HT-29 (cell line): ENCODE results near the gene NOL7. TPM values are rescaled to one million over a fixed set of nuclear protein-coding genes. Genes with fewer than 3 reads are reported as not detected.
A peak's percentile ranks its signal among the peaks of the same experiment; 100 is the strongest.

Experiments
- DNase-seq: peaks from one replicate; pipeline ENCODE4 v3.0.0-alpha.2; 2015; ENCODE audit warnings: low spot score
- total RNA-seq: library from RNA; depleted of rRNA; stranded (reverse); fragments of >200 nt; shearing (Covaris generic); gene quantifications from 2 replicates; pipeline ENCODE4 v1.2.3, GENCODE V29; 2014

The NOL7 gene
- total RNA-seq, 1 experiment from 2014 or later, result 54.9 TPM

DNA sequence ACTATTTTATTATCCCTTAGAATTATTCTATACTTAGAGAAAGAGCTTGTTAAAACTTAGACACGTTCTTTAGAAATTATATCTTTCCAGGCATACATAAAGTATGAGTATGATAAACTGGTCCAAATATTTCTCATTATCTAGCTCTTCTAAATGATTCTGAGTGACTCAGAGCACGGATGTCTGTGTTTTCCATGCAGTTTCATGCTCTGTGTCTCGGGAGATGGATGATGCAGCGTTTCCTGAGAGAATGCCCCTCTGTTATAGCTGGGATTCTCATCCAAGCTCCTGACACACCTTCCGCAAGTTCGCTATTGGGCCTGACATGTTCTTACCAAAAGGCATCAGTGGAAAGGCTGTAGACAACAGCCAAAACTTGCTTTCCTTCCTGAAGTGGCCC lies 21.4 kb upstream of the NOL7 start:
- no peak for DNase-seq

DNA sequence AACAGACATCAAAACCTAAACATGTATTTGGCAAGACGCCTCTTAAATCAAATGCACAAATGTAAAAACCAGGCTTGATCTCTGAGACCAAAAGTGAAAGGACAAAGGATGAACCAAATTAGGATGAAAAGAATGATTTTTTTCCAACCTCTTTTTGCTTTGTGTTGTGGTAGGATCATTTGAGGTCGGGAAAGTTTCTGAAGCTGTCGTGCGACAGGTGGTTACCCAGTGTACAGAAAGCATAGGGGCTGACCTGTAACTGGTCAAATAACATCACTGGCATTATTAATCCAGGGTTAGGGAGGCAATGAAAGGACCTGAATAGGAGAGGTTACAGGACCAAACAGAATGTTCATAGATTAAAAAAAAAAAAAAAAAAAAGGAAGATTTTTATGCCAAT lies 18.1 kb upstream of the NOL7 start:
- no peak for DNase-seq

DNA sequence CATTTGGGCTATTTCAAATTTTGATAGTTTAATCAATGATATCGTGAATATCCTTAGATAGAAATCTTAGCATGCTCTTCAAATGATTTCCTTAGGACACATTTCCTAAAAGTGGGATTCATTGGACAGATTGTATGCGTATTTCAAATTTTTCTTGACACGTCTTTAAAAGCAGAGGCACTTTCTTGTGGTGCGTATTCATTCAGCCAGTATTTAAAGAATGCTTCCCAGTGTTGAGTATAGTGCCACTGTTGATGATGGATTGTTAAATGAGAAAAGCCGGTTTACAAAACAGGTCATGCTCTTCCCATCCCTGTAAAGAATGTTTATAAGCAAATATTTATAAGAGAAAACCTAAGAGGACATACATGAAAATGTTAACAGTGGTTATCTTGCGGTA lies 15.1 kb upstream of the NOL7 start:
- no peak for DNase-seq

DNA sequence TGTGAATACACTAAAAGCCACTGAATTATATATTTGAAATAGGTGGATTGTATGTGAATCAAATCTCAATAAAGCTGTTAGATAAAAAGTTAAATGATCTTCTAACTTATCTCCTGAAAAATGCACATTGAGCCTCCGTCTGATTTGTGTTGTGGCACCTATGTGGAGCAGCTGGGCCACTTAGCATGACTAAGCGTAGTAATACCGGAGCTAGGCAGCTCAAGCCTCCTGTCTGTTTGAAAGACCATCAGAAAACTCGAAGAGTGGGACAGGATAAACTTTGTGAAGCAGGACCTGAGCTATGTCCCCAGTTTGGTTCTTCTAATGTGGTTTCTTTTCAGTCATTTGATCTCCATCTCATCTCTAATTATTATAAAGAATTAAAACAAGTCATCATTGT lies 11.0 kb upstream of the NOL7 start:
- no peak for DNase-seq

DNA sequence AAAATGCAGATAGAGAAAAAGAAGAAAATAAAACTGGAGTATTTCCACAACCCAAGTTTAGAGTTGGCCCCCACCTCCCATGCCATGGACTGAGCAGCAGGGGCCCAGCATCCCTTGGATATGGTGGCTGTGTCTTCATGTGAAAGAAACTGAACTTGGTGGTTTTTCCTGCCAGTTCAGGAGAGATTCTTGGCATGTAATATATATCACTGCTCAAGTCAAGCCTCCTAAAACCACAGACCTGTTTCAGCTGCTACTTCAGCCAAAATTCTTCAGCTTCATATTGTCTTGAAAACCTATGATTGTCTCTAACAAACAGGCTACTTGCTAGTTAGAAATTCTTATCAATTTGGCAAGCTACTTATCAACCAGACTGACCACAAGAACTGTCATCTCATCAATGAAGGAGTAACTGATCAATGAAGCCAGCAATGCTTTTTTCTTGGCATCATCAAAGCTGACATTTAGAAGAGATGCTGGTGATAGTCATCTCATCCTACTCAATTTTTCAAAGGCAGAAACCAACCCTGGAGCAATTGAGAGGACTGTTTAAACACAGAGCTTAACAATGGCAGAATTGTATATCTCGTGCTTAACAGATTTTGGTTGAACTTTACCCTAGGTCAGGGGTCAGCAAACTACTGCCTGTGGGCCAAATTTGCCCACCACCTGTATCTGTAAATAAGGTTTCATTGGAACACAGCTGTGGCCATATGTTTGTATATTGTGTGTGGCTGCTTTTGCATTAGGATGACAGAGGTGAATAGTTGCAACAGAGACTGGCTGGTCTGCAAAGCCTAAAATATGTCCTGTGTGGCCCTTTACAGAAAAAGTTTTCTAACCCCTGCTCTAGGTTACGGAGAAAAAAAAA lies 10.4 kb upstream of the NOL7 start:
- no peak for DNase-seq

DNA sequence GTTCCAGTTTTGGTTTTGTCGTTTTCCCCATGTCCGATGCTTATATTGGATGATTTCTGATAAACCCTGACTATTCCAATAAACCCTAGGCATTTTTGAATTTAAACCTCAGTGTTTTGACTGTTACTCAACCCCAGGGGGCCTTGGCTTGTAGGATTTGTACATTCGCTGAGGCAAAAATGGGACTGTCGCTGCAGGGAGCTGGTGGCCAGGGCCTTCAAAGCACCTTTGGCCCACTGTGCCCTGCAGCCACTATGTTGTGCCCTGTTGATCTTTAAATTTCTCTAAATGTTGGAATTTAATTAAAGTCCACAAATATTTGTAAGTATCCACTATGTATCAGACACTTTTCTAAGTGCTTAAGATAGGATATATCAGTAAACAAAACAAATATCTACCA lies 9.5 kb upstream of the NOL7 start:
- DNase-seq, result no peak

DNA sequence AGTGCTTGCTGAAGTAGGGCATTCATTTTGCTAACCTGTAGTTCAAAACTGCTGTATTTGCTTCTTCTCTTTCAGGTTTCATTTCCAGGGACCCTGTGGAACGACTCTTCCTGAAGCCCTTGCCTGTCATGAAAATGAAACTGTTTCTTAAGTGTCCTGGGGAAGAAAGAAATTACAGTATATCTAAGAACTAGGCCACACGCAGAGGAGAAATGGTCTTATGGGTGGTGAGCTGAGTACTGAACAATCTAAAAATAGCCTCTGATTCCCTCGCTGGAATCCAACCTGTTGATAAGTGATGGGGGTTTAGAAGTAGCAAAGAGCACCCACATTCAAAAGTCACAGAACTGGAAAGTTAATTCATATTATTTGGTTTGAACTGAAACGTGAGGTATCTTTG lies 3.4 kb upstream of the NOL7 start:
- no peak for DNase-seq

DNA sequence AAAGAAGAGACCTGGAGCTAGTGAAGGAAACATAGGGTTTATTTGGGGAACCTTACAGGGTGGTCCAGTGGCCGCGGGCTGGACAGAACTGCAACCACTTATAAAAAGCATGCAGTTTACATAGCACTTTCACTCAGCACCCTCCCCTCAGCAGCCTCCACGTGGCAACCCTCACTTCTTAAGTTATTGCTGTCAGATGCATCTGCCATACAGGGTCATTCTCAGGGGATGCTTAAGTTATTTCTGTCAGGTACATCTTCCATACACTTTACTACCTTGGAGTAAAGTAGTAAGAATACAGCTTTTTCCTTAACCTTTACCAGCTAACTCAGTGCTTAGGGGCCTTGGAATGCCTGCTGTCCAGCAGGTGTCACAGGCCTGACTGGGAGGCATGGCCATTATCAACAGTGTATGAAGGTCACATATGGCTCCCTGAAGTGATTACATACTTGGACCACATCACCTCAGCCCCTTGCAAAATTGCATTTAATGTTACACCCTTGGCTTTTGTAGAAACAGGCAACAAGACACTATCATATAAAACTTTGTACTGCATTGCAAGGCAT lies 2.0 kb upstream of the NOL7 start:
- no peak for DNase-seq

DNA sequence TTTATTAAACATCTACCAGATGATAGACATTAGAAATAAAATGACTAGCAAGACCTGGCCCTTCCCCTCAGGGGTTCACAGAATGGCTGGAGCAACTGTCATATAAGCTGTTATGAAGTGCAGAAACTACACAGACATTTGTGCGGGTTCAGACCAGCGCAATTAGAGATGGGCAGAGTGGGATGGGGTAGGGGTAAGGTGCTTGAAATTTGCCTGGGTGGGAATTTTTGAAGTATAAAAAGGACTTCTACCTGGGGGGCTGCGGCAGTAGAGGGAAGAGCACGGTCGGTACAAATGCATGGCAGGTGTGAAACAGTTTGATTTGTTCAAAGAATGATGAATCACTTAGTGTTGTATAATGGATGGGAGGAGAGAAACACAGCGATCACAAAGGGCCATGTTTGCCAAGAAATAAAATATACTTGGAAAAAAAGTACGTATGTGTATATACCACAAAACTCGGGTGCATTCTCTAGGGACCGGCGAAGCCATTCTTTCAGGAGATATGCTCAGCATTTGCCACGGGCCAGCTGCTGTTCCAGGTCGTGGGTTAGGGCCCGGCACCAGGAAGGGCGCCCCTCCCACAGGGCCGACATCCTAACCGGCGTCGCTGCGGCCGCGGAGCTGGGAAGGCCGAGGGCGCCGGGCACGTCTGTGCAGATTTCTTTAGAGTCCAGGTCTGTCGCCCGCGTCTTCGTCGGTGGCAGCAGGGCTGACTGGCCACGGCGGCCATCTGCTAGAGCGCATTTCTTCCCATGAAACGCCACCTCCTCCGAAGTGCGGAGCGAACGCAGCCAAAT lies 809 bp upstream of the NOL7 start:
- peak; percentile 74 for DNase-seq

DNA sequence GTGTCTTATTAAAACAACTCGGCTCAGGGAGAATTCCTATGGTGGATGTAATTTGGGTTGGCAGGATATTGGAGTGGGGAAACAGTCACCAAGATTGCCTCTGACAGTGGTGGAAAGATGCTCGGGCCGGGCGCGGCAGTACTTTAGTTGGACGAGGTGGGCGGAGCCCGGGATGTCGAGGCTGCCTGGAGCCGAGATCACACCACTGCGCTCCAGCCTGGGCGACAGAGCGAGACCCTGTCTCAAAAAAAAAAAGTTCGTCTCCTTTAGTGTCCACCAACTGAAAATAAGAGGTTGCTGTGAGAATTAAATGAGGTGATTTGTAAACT lies 621 bp downstream of the NOL7 start:
- peak; percentile 61 for DNase-seq

DNA sequence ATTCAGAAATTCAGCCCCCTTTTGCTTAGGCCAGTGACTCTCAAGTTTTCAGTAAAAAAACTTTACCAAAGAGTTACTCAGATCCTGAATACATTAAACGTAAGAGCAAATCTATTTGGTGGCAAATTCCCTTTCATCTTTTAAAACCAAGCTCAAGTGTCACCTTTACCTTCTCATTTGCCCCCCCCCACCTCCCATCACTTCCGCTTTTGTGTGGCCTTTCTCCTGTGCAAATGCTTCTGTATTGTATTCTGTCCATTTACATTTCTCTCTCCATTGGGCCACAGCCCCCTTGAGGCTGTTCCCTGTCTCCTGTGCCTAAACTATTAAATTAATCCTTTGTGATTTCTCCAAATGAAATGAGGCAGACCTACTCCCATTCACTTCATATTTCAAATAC lies 1.9 kb downstream of the NOL7 start:
- DNase-seq, result no peak

DNA sequence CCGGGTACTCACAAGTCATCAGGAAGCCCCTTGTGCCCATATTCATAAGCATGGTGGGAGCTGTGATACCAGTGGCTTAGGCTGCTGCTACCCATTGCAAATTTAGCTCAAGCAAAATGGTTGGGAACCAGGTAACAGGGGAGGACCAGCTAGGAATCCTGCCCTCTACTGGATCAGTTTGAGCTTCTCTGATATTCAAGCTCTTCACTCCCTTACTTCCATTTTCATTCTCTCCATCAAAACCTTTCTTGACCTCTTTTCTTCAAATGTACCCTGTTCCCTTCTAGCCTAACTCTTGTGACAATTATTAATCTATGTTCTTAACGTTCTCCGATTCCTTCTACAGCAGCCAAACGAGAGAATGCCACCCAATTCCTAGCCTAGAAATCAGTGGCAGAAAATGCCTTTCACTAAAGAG lies 9.7 kb downstream of the NOL7 start:
- peak; percentile 60 for DNase-seq

DNA sequence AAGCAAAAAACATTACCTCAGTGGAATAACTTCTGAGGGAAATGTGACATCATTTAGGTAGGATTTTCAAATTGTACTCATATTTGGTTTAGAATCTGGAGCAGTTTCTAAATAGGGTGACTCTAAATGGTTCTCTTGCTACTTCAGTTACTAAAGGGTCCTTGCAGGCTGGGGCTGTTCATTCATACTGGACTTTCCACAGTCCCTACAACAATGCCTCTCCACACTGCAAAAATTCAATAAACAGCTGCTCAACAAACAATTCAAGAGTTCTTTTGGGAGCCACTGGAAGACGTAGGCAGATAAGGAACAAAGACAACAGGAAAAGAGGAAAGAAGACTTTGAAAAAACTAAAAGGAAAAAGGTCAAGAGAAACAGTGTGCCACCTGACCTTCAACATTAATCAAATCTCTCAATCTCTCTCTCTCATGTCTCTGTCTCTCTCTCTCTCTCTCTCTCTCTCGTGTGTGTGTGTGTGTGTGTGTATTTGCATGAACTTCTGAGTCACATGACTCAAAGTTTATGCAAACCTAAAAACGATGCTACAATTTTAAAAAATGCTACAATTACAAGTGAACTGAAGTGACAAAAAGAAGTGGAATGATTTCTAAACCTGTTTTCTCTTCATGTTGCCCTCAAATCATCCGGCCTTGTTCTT lies 14.5 kb downstream of the NOL7 start:
- DNase-seq, result no peak

DNA sequence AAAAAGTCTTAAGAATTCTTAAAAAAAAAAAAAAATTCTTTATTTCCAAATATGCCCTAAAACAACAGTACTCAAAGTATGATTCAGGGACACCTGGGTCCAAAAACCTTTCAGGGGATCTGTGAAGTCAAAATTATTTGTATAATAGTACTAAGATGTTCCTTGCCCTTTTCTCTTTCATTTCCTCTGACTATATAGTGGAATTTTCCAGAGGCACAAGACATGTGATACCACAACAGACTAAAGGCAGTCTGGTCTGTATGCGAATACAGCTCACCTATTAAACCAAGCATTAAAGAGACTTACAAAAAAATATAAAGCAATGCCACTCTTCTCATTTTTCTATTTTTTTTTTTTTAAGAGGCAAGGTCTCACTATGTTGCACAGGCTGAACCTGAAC lies 15.4 kb downstream of the NOL7 start:
- DNase-seq, result no peak

DNA sequence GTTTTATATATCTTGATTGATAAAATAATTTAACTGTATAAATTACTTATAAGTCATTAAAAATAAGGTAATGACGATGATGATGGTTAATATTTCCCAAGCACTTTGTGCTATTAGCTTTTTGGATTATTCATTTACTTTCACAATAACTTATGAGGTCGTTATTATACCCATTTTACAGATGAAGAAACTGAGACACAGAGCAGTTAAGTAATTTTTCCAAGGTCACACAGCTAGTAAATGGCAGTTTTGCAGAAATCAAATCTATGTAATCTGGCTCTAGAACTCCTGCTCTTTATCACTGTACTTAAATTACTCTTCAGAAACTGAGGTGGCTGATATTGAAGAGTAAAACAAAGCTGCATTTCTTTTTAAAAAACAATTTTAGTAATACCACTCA lies 18.2 kb downstream of the NOL7 start:
- DNase-seq, result no peak

DNA sequence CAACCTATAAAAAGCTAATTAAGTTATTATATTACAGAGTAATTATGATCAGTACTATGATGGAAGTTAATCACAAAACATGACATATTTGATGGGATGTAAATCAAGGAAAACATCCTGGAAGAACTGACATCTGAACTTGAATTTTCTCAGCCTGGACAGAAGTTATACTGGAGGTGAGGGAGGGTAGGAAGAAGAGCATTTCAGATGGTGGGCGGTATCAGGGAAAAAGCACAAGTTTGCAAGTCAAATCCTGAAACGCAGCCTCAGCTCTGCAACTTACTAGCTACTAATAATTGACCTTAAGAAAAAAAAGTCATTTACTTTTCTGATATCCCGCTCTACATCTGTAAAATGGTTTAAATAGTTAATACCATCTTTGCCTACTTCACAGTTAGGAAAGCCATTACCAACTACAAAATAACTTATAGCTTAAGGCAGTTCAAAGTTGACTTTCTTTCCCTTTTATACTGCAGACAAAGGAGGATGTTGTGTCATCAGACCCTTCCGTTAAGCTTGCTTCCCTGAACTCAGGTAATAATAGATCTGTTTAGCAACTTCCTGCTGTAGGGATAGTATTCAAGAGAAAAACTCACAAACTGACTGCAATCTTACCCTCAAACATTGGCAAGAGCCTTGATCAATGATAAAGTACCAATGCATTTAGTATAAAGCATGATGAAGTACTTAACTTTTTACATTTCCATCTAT lies 21.0 kb downstream of the NOL7 start:
- DNase-seq, result no peak

DNA sequence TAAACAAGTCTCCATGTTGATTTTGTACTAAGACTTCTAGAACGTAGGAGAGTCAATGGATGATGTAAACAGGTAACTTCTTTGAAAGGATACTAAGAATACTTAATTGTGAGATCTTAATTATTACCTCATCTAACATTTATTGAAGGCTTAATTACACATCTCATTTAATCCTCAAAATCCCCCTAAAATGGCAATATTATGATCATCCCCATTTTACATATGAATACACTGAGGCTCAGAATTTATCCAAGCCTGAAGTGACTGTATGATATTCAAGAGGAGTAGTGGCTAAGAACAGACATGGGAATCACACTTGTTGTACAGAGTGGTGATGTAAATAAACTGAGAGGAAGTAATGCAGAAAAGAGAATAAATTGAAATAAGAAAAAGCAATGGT lies 22.9 kb downstream of the NOL7 start:
- DNase-seq, result no peak

DNA sequence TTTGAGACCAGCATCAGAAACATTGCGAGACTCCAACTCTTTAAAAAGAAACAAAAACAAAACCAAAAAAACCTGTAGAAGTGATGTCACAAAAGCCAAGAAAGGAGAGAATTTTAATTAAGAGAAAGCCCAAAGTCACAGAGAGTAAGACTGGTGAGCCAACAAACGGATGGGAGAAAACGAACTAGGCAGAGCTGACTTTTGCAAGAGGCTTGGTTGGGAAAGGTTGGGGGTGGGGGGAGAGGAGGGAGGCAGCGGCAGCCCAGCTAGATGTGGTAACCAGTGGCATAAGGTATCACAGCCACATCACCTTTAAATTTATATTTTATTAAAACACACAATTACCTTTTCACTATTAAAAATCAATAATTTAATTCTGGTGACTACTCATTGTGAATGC lies 23.5 kb downstream of the NOL7 start:
- DNase-seq, result no peak

DNA sequence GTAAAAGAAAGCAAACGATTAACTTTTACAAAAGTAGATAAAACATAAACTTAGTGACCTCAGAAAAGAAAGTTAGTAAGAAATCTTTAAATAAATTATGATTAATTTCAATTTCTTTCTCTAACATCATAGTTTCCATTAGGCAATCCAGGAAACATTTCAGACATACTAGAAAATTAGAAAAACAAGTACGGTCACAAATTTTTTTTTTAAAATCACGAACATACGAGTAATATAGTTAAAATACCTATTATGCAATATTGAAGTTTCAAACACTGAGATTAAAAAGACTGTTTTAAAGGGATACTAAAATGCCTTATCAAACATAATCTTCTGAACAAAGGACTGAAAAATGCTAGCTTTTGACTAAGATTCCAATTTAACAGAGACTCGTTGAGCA lies 26.2 kb downstream of the NOL7 start:
- DNase-seq, result no peak

DNA sequence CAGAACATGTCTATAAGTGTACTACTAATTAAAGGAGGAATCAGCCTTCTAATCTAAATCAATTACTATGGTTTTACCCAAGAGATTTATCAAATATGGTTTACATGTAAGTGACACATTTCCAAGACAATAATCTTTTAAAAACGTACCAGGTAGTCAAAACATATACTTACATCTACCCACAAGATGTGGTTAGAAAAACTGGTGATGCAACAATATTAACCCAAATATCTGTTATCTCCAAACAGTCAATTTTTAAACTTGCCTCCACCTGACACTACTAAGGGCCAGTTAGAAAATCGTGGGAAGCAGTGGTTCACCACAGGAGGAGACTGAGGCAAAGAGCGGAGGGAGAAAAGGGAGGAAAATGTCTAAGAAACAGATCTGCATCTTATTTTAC lies 28.0 kb downstream of the NOL7 start:
- DNase-seq, result no peak

DNA sequence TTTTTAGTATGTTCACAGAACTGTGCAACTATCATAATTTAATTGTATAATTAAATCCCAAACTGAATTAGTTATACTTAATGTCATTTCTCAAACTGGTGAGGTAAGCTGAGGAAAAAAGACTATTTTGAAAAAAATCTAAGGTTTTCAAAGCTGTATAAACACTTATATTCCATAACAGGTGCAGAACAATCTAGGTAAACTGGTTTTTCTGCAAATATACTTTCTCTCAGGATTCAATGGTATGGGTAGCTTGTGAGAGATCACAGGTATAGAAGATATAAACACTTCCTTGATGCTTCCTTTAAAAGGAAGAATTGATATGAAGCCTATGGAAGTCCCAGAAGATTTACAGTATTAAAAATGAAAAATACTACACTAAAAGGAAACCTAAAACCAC lies 33.7 kb downstream of the NOL7 start:
- no peak for DNase-seq

DNA sequence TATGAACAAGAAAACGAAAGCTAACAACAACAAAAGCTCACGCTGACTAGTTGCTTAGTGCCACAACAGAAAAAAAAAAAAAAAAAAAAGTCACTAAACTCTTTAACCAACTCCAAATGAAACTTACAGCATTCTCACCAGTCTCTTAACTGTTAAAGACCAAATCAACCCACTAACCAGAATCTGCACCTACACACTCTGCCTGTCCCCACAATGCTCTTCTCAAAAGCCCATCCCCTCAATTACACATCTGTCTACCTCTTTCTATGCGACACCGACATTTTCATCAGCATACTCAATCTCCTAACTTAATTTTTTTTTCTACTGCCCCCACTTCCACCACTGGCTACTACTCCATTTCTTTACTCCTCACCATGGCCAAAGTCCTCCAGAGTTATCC lies 34.3 kb downstream of the NOL7 start:
- DNase-seq, result no peak
